ENCODE data around the gene ABCA12.

DNA sequence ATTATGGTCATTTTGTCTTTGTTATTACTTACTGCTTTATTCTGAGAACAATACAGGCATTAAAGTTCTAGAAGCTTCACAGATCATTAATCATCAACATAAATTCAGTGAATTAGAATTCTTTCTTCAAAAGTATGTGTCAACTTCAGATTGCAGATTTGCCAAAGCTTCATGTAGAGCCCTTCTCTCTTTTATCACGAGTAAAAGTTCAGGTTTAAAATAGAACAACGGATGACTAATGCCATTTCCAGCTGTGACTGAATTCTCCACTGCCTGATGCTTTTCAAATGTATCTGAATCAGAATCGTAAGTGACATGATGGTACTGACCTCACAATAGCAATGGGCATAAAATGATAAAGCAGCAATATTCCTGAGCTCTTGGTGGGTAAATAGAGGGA is 116.0 kb downstream of the ABCA12 start:
- TF ChIP-seq, protein P1, sequence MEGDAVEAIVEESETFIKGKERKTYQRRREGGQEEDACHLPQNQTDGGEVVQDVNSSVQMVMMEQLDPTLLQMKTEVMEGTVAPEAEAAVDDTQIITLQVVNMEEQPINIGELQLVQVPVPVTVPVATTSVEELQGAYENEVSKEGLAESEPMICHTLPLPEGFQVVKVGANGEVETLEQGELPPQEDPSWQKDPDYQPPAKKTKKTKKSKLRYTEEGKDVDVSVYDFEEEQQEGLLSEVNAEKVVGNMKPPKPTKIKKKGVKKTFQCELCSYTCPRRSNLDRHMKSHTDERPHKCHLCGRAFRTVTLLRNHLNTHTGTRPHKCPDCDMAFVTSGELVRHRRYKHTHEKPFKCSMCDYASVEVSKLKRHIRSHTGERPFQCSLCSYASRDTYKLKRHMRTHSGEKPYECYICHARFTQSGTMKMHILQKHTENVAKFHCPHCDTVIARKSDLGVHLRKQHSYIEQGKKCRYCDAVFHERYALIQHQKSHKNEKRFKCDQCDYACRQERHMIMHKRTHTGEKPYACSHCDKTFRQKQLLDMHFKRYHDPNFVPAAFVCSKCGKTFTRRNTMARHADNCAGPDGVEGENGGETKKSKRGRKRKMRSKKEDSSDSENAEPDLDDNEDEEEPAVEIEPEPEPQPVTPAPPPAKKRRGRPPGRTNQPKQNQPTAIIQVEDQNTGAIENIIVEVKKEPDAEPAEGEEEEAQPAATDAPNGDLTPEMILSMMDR (IDR thresholded peaks at IDR 0.05), result no peak
- TF ChIP-seq POLR2A (IDR thresholded peaks at IDR 0.05), result no peak
- TF ChIP-seq EP300 (IDR thresholded peaks at IDR 0.05), result no peak

Data from tibial nerve (tissue), 4 donors.